K562 (cell line): ENCODE results near the gene INHBE. TPM values are rescaled to one million over a fixed set of nuclear protein-coding genes. Genes with fewer than 3 reads are reported as not detected.

Source experiments
- ATAC-seq: fragments of 200-7000 bp; cut with Tn5 transposase; 3 replicates; pipeline ENCODE4 v1.9.1; 2020; ENCODE audit warnings: moderate library complexity
- BruUV-seq: library from RNA; stranded (reverse); fragments of 400-500 nt; replicated peaks from 2 replicates; lab custom pipeline; 2021; lab: Mats Ljungman, UMichigan
- CTCF ChIA-PET: fragments of 300-600 bp; formaldehyde crosslinking; extraction: SDS; loops from one replicate; lab custom pipeline; 2021; ENCODE audit warnings: low intra/inter-chr PET ratio; lab: Yijun Ruan, JAX
- POLR2A ChIA-PET: fragments of 300-600, 350-650 bp; sonication (Branson Sonifier 250); formaldehyde crosslinking; extraction: SDS; loops from one replicate; lab custom pipeline; 2021; ENCODE audit warnings: antibody characterized with exemption, inconsistent platforms; lab: Yijun Ruan, JAX
- DNase-seq, 4 experiments: peaks; one replicate each; pipeline versions ENCODE4 v3.0.0 to v3.0.0-alpha.2; 2011 to 2018; ENCODE audit warnings: low spot score in 3 of 4, mixed read lengths in 3 of 4; ENCODE audit errors: extremely low read depth in 1 of 4
- FAIRE-seq: peaks from 2 replicates; lab custom pipeline; 2011; peaks lifted over from hg19 to GRCh38; lab: Jason Lieb, UNC
- H2AFZ ChIP-seq: 2 replicates; pipeline ENCODE4 v1.6.0; 2011; ENCODE audit warnings: low read depth, low read length, control low read depth, inconsistent platforms
- H3K27ac ChIP-seq: fragments of 200-600 bp; 3 replicates; pipeline ENCODE4 v1.8.0; 2011; ENCODE audit warnings: low read depth, mild to moderate bottlenecking, control low read depth, inconsistent platforms, low read length, moderate library complexity, mixed read lengths; ENCODE audit errors: extremely low read depth
- H3K27me3 ChIP-seq, 2 experiments: fragments of 300-600 bp in 1 of 2; 2 replicates in 1 of 2; 3 replicates in 1 of 2; pipeline versions ENCODE4 v1.6.0 to v1.8.0; 2011; ENCODE audit warnings: inconsistent platforms in 2 of 2, low read length in 2 of 2, mild to moderate bottlenecking in 1 of 2, mixed read lengths in 1 of 2, moderate library complexity in 1 of 2; ENCODE audit not compliant: control insufficient read depth in 2 of 2, insufficient read depth in 2 of 2
- H3K36me3 ChIP-seq: fragments of 300-600 bp; 3 replicates; pipeline ENCODE4 v1.8.0; 2011; ENCODE audit warnings: mild to moderate bottlenecking, low read length, inconsistent platforms; ENCODE audit not compliant: control insufficient read depth, insufficient read depth
- H3K4me1 ChIP-seq, 2 experiments: fragments of 200-600 bp in 1 of 2; replicated peaks in 1 of 2; 2 replicates in 1 of 2; 3 replicates in 1 of 2; pipeline versions ENCODE4 v1.5.1 to v1.8.0; 2011; ENCODE audit warnings: inconsistent platforms in 2 of 2, low read length in 2 of 2, mild to moderate bottlenecking in 1 of 2, mixed read lengths in 1 of 2, moderate library complexity in 1 of 2; ENCODE audit not compliant: control insufficient read depth in 2 of 2, insufficient read depth in 2 of 2
- H3K4me2 ChIP-seq: 2 replicates; pipeline ENCODE4 v1.6.1; 2011; ENCODE audit warnings: low read length, control low read depth, inconsistent platforms, mixed read lengths; ENCODE audit not compliant: insufficient read depth
- H3K4me3 ChIP-seq: fragments of 200-600 bp; sonication (generic), shearing (Covaris generic); 2 replicates; pipeline ENCODE4 v1.5.1; 2016; ENCODE audit warnings: control low read depth, inconsistent platforms
- H3K79me2 ChIP-seq: fragments of 200-600 bp; 3 replicates; pipeline ENCODE4 v1.8.0; 2011; ENCODE audit warnings: low read length, inconsistent platforms; ENCODE audit not compliant: control insufficient read depth, insufficient read depth
- H3K9ac ChIP-seq, 2 experiments: 2 replicates each; pipeline versions ENCODE4 v1.6.0 to v1.6.1; 2011; ENCODE audit warnings: low read depth in 2 of 2, low read length in 2 of 2, control low read depth in 1 of 2, inconsistent platforms in 1 of 2, mild to moderate bottlenecking in 1 of 2, mixed read lengths in 1 of 2; ENCODE audit not compliant: insufficient read depth in 1 of 2
- H3K9me1 ChIP-seq: one replicate; pipeline ENCODE4 v1.6.0; 2011; ENCODE audit warnings: inconsistent platforms, mild to moderate bottlenecking, low read length, moderate library complexity; ENCODE audit not compliant: control insufficient read depth, insufficient read depth
- H3K9me3 ChIP-seq: replicated peaks from 2 replicates; pipeline ENCODE4 v1.5.1; 2011; ENCODE audit warnings: low read depth, low read length, inconsistent platforms; ENCODE audit not compliant: control insufficient read depth, insufficient read depth
- H4K20me1 ChIP-seq: replicated peaks from 2 replicates; pipeline ENCODE4 v1.6.1; 2011; ENCODE audit warnings: low read length, inconsistent platforms, mixed read lengths; ENCODE audit not compliant: control insufficient read depth, insufficient read depth
- ARID1B ChIP-seq: fragments of 450-650 bp; IDR thresholded peaks from 2 replicates; pipeline ENCODE4 v1.6.1; 2016; ENCODE audit warnings: antibody characterized with exemption, mild to moderate bottlenecking, inconsistent platforms
- CBX8 ChIP-seq: fragments of 200-600 bp; sonication (generic); IDR thresholded peaks from 2 replicates; pipeline ENCODE4 v1.6.1; 2012; ENCODE audit warnings: borderline replicate concordance, mixed run types, low read depth, mild to moderate bottlenecking, moderate library complexity, mixed read lengths, low read length, control low read depth, inconsistent platforms; ENCODE audit not compliant: poor library complexity, severe bottlenecking; ENCODE audit errors: extremely low read depth
- CCNT2 ChIP-seq: IDR thresholded peaks from 2 replicates; pipeline ENCODE4 v1.6.1; 2011; ENCODE audit warnings: borderline replicate concordance, low read depth, mild to moderate bottlenecking, moderate library complexity, mixed read lengths, low read length; ENCODE audit not compliant: insufficient read length; ENCODE audit errors: extremely low read depth
- ILK ChIP-seq: fragments of 450-650 bp; IDR thresholded peaks from 2 replicates; pipeline ENCODE4 v1.6.1; 2016; ENCODE audit warnings: missing genetic modification characterization, low read depth, mild to moderate bottlenecking, missing compliant biosample characterization, moderate library complexity, borderline replicate concordance
- NRF1 ChIP-seq, 2 experiments: fragments of 450-650 bp; IDR thresholded peaks in 1 of 2; conservative IDR thresholded peaks in 1 of 2; 2 replicates each; pipeline ENCODE4 v1.6.1; 2014; ENCODE audit warnings: mild to moderate bottlenecking in 2 of 2
- NUFIP1 ChIP-seq: fragments of 450-650 bp; IDR thresholded peaks from 2 replicates; pipeline ENCODE4 v1.6.1; 2018; ENCODE audit not compliant: partially characterized antibody
- POLR2B ChIP-seq: fragments of 450-650 bp; IDR thresholded peaks from 2 replicates; pipeline ENCODE4 v1.6.1; 2018; ENCODE audit warnings: low read depth; ENCODE audit not compliant: partially characterized antibody
- SIN3B ChIP-seq: fragments of 450-650 bp; IDR thresholded peaks from 2 replicates; pipeline ENCODE4 v1.6.1; 2017; ENCODE audit warnings: low read depth, mild to moderate bottlenecking, moderate library complexity
- SOX6 ChIP-seq: fragments of 450-650 bp; IDR thresholded peaks from 2 replicates; pipeline ENCODE4 v1.6.1; 2014; ENCODE audit warnings: mild to moderate bottlenecking
- ZNF239 ChIP-seq: fragments of 250-450 bp; sonication (Bioruptor Pico); IDR thresholded peaks from 2 replicates; pipeline ENCODE4 v1.4.0; 2020; ENCODE audit warnings: mild to moderate bottlenecking
- ZNF699 ChIP-seq: fragments of 250-450 bp; sonication (Bioruptor Pico); IDR thresholded peaks from 2 replicates; pipeline ENCODE4 v1.8.0; 2021; ENCODE audit warnings: mild to moderate bottlenecking, moderate library complexity; ENCODE audit not compliant: insufficient replicate concordance
- WGBS: fragments of 100-300 bp; shearing (Covaris generic); methylation state at CpG from one replicate; pipeline ENCODE4 v1.1.6; 2016; ENCODE audit warnings: low coverage, mixed read lengths; ENCODE audit not compliant: insufficient coverage; ENCODE audit errors: missing lambda C conversion rate; 5-methylcytosine and 5-hydroxymethylcytosine counted together
- in situ Hi-C: fragments of 300-500 bp; cut with MboI; formaldehyde crosslinking; loops from 4 replicates; pipeline ENCODE4 v1.15.0; 2018; ENCODE audit warnings: inconsistent platforms, mixed read lengths
- intact Hi-C: fragments of 100-400 bp; cut with micrococcal nuclease; formaldehyde crosslinking; loops from 2 replicates; pipeline ENCODE4 v1.14.2; 2022
- polyA plus RNA-seq, 8 experiments: library from polyadenylated mRNA; depleted of rRNA in 4 of 8; stranded (reverse) in 5 of 8; unstranded in 3 of 8; fragments of >200 nt; fragmentation: Nextera tagmentation in 2 of 8; fragmentation: Illumina TruSeq in 1 of 8; extraction: Ambion mirVana in 2 of 8; extraction: Trizol in 1 of 8; gene quantifications; 2 replicates each; pipeline versions ENCODE4 v1.2.1 to v1.2.3, GENCODE V29; 2011 to 2014; ENCODE audit warnings: inconsistent platforms in 1 of 8, missing spikeins in 1 of 8
- total RNA-seq, 7 experiments: library from RNA; depleted of rRNA in 6 of 7; stranded (reverse); fragments of >200 nt in 6 of 7; fragmentation: Illumina TruSeq in 2 of 7; extraction: Trizol in 2 of 7; gene quantifications; 2 replicates each; pipeline versions ENCODE4 v1.2.1 to v1.2.3, GENCODE V29; 2011 to 2021; ENCODE audit warnings: low replicate concordance in 1 of 7
- TF ChIP-seq, protein P1 (sequence below): fragments of 250-450 bp; sonication (Bioruptor Pico); IDR thresholded peaks from 2 replicates; pipeline ENCODE4 v1.4.0; 2020; ENCODE audit warnings: mild to moderate bottlenecking, moderate library complexity, borderline replicate concordance
- TF ChIP-seq, protein P2 (sequence below): IDR thresholded peaks from 2 replicates; pipeline ENCODE4 v1.6.1; 2011; ENCODE audit warnings: borderline replicate concordance, low read depth, mild to moderate bottlenecking, moderate library complexity, low read length; ENCODE audit not compliant: insufficient read depth, poor library complexity, severe bottlenecking
- TF ChIP-seq, protein P3 (sequence below): sonication (generic); formaldehyde crosslinking; IDR thresholded peaks from 2 replicates; pipeline ENCODE4 v1.8.1; 2023; ENCODE audit warnings: mild to moderate bottlenecking, missing genetic modification reagents, moderate library complexity
- TF ChIP-seq, protein P4 (sequence below): IDR thresholded peaks from 2 replicates; pipeline ENCODE4 v1.6.1; 2011; ENCODE audit not compliant: insufficient read length; ENCODE audit errors: extremely low read depth

The INHBE gene
- total and polyA plus RNA-seq, 9 of the 15 experiments (the other 6 are each of a cell fraction or from before 2014, with no cell fraction given) = 0.94 to 9.9 (median 7.3) TPM

DNA sequence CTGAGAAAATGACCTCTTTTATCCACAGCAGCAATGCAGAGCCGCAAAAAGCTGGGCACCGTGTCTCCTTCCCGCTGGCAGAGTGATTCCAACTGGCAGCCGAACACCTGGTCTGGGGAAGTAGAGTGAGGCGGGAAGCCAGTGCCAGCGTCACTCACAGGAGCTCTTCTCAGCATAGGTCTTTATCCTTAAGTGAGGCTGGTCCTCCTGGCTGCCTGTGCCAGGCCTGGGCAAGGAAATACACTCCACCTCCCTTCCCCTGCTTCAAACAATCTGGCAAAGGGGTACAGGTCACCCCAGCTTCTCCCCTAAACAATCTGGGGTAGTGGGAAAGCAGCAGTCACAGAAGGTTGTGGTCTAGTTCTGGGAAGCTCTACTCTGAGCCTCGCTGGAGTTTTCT, 19.8 kb downstream of the INHBE start:
- H3K36me3 ChIP-seq = no peaks in the 10 kb centered on the region
- peak overlapping the region in 1 of 2 experiments; percentile 69; a peak in 1 of 4 replicates for H3K9ac ChIP-seq
- peak overlapping the region; percentile 5; the same call in 1 of the 2 replicates for H3K4me2 ChIP-seq
- intact Hi-C loops (no loop called here), in situ Hi-C loops (no loop called here)
- peaks cover 39 to 51% of the 10 kb centered on the region in 2 experiments for H3K4me1 ChIP-seq
- peaks cover 0 to 17% of the 10 kb centered on the region in 2 experiments; a peak in 3 of 5 replicates for H3K27me3 ChIP-seq
- no peaks in the 10 kb centered on the region for H3K9me3 ChIP-seq
- DNase-seq = no peak
- no peak overlapping the region for H3K27ac ChIP-seq
- H4K20me1 ChIP-seq = no peaks in the 10 kb centered on the region
- ChIA-PET POLR2A (interaction anchor here (0.6 to 1.9 kb wide), 8 partner anchors 9 to 486 kb away, joined by 3 to 7 read pairs (median 4); partner anchors contain the start of gene INHBE), CTCF (no interaction called here)
- no peak overlapping the region for H2AFZ ChIP-seq
- FAIRE-seq = no peak
- 70% methylated on average over 7 of the region's 7 CpGs for WGBS
- no peaks in the 10 kb centered on the region for H3K9me1 ChIP-seq
- no TSS peak for BruUV-seq
- H3K4me3 ChIP-seq = no peak overlapping the region
- ATAC-seq = no peak
- no peaks in the 10 kb centered on the region for H3K79me2 ChIP-seq
- TF ChIP-seq ZNF699 (CRISPR knock-in tag) (no peak), NRF1 (conservative IDR thresholded peaks at IDR 0.05 in 1 of 2, IDR thresholded peaks at IDR 0.05 in 1 of 2) (no peak), ILK (tag) (no peak), NUFIP1 (no peak), SIN3B (no peak), SOX6 (no peak), POLR2B (no peak), ZNF239 (CRISPR knock-in tag) (no peak), ARID1B (no peak), CBX8 (no peak), CCNT2 (no peak)
- TF ChIP-seq, protein P1, sequence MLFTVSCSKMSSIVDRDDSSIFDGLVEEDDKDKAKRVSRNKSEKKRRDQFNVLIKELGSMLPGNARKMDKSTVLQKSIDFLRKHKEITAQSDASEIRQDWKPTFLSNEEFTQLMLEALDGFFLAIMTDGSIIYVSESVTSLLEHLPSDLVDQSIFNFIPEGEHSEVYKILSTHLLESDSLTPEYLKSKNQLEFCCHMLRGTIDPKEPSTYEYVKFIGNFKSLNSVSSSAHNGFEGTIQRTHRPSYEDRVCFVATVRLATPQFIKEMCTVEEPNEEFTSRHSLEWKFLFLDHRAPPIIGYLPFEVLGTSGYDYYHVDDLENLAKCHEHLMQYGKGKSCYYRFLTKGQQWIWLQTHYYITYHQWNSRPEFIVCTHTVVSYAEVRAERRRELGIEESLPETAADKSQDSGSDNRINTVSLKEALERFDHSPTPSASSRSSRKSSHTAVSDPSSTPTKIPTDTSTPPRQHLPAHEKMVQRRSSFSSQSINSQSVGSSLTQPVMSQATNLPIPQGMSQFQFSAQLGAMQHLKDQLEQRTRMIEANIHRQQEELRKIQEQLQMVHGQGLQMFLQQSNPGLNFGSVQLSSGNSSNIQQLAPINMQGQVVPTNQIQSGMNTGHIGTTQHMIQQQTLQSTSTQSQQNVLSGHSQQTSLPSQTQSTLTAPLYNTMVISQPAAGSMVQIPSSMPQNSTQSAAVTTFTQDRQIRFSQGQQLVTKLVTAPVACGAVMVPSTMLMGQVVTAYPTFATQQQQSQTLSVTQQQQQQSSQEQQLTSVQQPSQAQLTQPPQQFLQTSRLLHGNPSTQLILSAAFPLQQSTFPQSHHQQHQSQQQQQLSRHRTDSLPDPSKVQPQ (CRISPR knock-in tag) = no peak
- TF ChIP-seq, protein P2, sequence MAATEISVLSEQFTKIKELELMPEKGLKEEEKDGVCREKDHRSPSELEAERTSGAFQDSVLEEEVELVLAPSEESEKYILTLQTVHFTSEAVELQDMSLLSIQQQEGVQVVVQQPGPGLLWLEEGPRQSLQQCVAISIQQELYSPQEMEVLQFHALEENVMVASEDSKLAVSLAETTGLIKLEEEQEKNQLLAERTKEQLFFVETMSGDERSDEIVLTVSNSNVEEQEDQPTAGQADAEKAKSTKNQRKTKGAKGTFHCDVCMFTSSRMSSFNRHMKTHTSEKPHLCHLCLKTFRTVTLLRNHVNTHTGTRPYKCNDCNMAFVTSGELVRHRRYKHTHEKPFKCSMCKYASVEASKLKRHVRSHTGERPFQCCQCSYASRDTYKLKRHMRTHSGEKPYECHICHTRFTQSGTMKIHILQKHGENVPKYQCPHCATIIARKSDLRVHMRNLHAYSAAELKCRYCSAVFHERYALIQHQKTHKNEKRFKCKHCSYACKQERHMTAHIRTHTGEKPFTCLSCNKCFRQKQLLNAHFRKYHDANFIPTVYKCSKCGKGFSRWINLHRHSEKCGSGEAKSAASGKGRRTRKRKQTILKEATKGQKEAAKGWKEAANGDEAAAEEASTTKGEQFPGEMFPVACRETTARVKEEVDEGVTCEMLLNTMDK = no peak
- TF ChIP-seq, protein P3, sequence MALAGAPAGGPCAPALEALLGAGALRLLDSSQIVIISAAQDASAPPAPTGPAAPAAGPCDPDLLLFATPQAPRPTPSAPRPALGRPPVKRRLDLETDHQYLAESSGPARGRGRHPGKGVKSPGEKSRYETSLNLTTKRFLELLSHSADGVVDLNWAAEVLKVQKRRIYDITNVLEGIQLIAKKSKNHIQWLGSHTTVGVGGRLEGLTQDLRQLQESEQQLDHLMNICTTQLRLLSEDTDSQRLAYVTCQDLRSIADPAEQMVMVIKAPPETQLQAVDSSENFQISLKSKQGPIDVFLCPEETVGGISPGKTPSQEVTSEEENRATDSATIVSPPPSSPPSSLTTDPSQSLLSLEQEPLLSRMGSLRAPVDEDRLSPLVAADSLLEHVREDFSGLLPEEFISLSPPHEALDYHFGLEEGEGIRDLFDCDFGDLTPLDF (CRISPR knock-in tag) = no peak
- TF ChIP-seq, protein P4, sequence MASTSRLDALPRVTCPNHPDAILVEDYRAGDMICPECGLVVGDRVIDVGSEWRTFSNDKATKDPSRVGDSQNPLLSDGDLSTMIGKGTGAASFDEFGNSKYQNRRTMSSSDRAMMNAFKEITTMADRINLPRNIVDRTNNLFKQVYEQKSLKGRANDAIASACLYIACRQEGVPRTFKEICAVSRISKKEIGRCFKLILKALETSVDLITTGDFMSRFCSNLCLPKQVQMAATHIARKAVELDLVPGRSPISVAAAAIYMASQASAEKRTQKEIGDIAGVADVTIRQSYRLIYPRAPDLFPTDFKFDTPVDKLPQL = no peak
